ENCODE results near the gene SPIRE1.
"Not testable (repeated sequence)": the region's sequence is repeated elsewhere in the genome, so short reads cannot be mapped to it uniquely, and the experiment has no call there.

Gene SPIRE1

DNA sequence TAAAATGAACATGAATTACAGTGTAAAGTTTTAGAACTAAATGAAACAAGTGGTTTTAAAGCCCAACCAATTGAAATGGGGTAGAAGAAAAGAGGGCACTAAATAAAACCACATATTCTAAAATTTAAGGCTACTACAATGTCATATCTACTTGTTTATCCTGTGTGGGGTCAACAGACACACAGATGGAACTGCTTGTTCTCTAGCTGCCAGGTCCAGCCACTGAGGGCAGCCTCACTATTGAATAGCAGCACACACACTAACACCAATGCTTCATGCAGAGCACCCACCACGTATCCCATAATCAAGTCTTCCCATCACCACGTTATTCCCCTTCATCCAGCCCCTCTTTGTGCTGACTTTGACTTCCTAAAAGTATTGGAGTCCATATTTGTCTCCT lies 88.1 kb downstream of the SPIRE1 start:
- H3K4me3 ChIP-seq (ENCODE audit: low read length) = no peak overlapping the region
- DNase-seq (ENCODE audit: low read depth, low spot score) = no peak

GRCh38 chr18:12567849-12568248 lies 90.1 kb downstream of the SPIRE1 start:
- DNase-seq (ENCODE audit: low read depth, low spot score) = no peak
- no peak overlapping the region for H3K4me3 ChIP-seq (ENCODE audit: low read length)

DNA sequence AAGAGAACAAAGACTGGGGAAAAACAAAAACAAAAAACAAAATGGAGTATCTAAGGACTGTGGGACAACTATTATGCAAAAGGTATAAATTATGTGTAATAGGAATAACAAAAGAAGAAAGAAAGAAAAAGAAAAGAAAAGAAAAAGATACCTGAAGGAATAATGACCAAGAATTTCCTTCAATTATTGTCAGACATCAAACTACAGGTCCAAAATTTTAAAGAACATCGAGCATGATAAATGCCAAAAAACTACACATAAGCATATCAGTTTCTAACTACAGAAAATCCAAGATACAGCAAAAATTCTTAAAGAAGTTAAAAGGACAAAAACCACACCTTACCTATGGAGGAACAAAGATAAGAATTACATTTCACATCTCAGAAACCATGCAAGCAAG lies 93.0 kb downstream of the SPIRE1 start:
- no peak for DNase-seq (ENCODE audit: low read depth, low spot score)
- no peak overlapping the region for H3K4me3 ChIP-seq (ENCODE audit: low read length)

- H3K4me3 ChIP-seq (ENCODE audit: low read length) = no peak overlapping the region
- no peak for DNase-seq (ENCODE audit: low read depth, low spot score)
Observed at GRCh38 chr18:12564378-12564777, 93.5 kb downstream of the SPIRE1 start.

DNA sequence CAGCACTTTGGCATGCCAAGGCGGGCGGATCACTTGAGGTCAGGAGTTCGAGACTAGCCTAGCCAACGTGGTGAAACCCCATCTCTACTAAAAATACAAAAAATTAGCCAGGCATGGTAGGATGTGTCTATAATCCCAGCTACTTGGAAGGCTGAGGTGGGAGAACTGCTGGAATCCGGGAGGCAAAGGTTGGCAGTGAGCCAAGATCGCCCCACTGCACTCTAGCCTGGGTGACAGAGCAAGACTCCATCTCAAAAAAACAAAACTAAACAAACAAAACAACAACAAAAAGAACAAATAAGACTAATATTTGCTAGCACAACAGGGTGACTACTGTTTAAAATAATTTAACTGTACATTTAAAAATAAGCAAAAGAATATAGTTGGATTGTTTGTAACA lies 97.3 kb downstream of the SPIRE1 start:
- H3K4me3 ChIP-seq (ENCODE audit: low read length); DNase-seq (ENCODE audit: low read depth, low spot score): not testable (repeated sequence)

DNA sequence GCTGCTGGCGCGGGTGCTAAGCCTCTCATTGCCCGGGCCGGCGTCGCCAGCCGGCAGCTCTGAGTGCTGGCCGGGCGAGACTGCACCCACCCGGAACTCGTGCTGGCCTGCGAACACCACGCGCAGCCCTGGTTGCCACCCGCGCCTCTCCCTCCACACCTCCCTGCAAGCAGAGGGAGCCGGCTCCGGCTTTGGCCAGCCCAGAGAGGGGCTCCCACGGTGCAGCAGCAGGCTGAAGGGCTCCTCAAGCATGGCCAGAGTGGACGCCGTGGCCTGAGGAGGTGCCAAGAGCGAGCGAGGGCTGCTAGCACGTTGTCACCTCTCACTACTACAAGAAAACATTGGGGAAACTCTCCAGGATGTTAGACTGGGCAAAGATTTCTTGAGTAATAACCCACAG lies 98.6 kb downstream of the SPIRE1 start:
- no peak overlapping the region for H3K4me3 ChIP-seq (ENCODE audit: low read length)
- no peak for DNase-seq (ENCODE audit: low read depth, low spot score)

- no peak overlapping the region for H3K4me3 ChIP-seq (ENCODE audit: low read length)
- DNase-seq (ENCODE audit: low read depth, low spot score) = no peak
Observed at GRCh38 chr18:12556946-12557806, 100.7 kb downstream of the SPIRE1 start.

- no peak overlapping the region for H3K4me3 ChIP-seq (ENCODE audit: low read length)
- DNase-seq (ENCODE audit: low read depth, low spot score) = no peak
Observed at GRCh38 chr18:12554796-12555388, 103.0 kb downstream of the SPIRE1 start.

DNA sequence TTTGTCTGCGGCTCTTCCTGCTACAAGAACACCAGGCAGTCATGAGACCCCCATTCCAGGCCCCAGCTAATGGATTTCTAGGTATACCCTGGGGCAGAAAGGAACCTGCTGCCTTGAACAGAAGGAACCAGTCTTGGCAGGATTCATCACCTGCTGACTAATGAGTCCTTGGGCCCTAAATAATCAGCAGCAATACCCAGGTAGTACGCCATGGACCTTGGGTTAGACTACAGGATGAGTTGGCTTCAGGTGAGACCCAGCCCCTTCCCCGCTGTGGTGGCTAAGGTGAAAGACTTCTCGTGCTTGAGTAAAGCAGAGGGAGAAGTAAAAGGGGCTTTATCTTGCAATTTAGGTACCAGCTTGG lies 105.0 kb downstream of the SPIRE1 start:
- H3K4me3 ChIP-seq (ENCODE audit: low read length) = no peak overlapping the region
- no peak for DNase-seq (ENCODE audit: low read depth, low spot score)

DNA sequence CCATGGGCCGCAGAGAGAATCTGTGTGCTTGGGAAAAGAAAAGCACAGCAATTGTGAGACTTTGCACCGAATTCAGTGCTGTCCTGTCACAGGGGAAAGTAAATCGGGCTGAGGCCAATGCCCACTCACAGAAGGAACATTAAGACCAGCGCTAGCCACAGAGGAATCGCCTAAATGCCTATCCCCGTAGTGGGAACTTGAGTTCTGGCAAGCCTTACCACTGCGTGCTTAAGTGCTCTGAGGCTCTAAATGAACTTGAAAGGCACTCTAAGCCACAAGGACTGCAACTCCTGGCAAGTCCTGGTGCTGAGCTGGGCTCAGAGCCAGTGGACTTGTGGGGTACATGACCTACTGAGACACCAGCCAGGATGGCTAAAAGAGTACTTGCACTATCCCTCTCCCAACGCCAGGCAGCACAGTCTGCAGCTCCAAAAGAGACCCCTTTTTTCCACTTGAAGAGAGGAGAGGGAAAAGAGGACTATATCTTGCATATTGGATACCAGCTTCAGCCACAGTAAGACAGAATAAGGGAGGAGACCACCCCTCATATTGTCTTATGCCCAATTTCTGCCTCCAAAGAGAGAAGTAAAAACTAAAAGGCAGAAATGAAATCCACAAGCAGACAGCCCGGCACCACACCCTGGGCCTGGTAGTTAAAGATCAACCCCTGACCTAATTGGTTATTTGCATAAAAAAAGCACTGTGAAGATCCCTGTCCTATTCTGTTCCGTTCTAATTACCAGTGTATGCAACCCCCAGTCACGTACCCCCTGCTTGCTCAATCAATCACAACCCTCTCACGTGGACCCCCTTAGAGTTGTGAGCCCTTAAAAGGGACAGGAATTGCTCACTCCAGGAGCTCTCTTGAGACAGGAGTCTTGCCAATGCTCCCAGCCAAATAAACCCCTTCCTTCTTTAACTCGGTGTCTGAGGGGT lies 105.7 kb downstream of the SPIRE1 start:
- H3K4me3 ChIP-seq (ENCODE audit: low read length); DNase-seq (ENCODE audit: low read depth, low spot score): not testable (repeated sequence)

DNA sequence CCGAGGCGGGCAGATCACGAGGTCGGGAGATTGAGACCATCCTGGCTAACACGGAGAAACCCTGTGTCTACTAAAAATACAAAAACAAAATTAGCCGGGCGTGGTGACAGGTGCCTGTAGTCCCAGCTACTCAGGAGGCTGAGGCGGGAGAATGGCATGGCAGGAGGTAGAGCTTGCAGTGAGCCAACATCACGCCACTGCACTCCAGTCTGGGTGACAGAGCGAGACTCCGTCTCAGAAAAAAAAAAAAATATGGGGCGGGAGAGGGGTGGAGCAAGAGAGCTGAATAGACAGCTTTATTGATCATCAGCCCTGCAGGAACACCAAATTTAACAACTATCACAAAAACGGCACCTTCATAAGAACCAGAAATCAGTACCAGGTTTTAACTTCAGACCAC lies 106.4 kb downstream of the SPIRE1 start:
- DNase-seq (ENCODE audit: low read depth, low spot score); H3K4me3 ChIP-seq (ENCODE audit: low read length): not testable (repeated sequence)

DNA sequence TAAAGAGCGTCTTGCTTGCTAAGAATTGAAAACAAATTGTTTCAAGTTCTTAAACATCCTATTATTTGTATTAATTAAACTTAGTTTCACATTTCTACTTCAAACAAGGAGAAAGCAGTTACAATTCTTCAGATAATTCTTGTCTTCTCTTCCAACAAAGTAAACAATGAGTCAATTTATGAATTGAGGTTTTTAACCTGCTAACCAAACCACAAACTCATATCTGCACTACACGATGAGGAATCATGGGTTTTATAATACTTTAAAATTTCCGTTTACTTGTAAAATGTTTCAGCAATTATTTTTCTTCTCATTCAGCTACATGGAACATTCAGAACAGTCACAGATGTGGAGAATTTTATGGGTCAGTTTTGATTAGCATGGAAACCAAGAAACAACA lies 114.2 kb downstream of the SPIRE1 start:
- no peak overlapping the region for H3K4me3 ChIP-seq (ENCODE audit: low read length)
- DNase-seq (ENCODE audit: low read depth, low spot score) = peak; percentile 23

GRCh38 chr18:12540751-12541150 lies 117.2 kb downstream of the SPIRE1 start:
- no peak for DNase-seq (ENCODE audit: low read depth, low spot score)
- H3K4me3 ChIP-seq (ENCODE audit: low read length) = no peak overlapping the region

DNA sequence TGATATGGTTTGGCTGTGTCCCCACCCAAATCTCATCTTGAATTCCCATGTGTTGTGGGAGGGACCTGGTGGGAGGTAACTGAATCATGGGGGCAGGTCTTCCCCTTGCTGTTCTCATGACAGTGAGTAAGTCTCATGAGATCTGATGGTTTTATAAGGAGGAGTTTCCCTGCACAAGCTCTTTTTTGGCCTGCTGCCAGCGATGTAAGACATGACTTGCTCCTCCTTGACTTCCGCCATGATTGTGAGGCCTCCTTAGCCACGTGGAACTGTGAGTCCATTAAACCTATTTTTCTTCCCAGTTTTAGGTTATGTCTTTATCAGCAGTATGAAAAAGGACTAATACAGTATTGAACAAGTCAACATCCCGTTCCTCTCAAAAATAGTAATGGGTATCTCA lies 118.7 kb downstream of the SPIRE1 start:
- H3K4me3 ChIP-seq (ENCODE audit: low read length); DNase-seq (ENCODE audit: low read depth, low spot score): not testable (repeated sequence)

DNA sequence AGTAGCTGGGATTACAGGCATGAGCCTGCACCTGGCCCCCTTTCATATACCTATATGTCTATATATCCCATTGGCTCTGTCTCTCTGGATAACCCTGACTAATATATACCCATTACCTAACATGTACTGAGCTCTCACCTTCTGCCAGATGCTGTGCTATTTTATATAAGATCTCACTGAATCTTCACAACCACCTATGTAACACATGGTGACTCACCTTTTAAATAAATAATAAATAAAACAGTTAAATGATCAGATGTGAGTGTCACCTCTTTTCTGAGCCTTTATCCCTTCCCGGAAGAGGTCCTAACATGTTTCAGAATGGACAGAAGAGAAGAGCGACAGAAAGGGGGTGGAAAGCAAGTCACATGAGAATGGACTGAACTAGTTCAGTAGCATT lies 123.1 kb downstream of the SPIRE1 start:
- no peak for DNase-seq (ENCODE audit: low read depth, low spot score)
- H3K4me3 ChIP-seq (ENCODE audit: low read length) = no peak overlapping the region

GRCh38 chr18:12532661-12533060 lies 125.2 kb downstream of the SPIRE1 start:
- DNase-seq (ENCODE audit: low read depth, low spot score) = no peak
- H3K4me3 ChIP-seq (ENCODE audit: low read length) = no peak overlapping the region

- no peak overlapping the region for H3K4me3 ChIP-seq (ENCODE audit: low read length)
- DNase-seq (ENCODE audit: low read depth, low spot score) = no peak
Observed at GRCh38 chr18:12531749-12532148, 126.2 kb downstream of the SPIRE1 start.

DNA sequence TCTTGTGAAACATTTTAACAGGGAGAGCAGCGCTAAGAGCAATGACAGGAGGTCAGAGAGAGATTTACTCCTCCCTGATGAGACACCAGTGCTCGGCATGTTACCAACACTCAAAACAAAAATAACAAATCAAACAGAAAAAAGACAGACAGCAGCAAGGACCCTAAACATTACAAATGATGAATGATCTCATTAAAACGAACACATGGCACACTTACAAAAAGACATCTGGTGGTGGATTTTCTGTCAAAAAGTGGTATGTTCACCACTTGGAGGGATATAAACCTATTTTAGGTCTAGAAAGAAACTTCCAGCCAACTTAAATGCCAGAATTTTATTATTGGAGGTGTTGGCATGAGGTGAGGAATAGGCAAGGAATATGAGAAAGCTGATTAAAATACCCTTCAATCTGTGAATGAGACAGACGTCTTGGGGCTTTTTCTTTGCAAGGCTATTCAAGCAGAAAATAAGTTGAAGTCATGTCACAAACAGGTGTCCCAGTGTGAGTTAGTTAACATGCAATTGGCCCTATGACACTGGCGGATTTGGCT lies 137.4 kb downstream of the SPIRE1 start:
- H3K4me3 ChIP-seq (ENCODE audit: low read length) = no peak overlapping the region
- DNase-seq (ENCODE audit: low read depth, low spot score) = no peak

DNA sequence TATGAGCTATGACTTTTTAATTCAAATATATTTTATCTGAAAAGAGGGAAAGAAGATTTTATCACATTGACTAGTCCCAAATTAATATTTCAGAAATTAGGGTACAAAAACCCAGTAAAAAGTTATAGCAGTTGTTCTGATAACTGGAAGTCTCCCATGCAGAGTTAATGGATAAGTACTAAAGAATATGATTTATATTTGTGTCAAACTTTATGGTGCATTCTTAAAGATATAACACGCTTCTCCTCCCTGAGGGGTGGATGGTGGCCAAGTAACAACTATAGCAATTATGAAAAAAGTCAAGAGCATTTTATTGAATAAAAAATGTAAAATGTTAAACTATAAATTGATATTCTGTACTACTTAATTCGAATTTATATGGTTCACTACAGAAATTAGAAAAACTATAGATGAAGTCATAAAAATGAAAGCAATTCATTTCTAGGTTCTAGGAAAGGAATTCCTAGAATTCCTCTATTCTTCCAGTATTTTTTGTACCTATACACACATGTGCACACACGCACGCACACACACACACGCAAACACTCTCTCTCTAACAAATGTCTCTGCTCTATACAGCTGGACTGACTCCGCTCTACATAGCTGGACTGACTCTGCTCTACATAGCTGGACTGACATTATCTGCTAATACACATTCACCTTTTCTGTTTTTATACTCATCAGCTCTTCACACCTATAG lies 138.9 kb downstream of the SPIRE1 start:
- no peak for DNase-seq (ENCODE audit: low read depth, low spot score)
- no peak overlapping the region for H3K4me3 ChIP-seq (ENCODE audit: low read length)

Measured in Jurkat, Clone E6-1 (cell line).